Astrocyte (in vitro differentiated cells and primary cell): ENCODE measurements around the gene EPN3. TPM values are rescaled to one million over a fixed set of nuclear protein-coding genes. Genes with fewer than 3 reads are reported as not detected.
A peak's percentile ranks its signal among the peaks of the same experiment; 100 is the strongest.

Experiments used
- DNase-seq: peaks from one replicate; pipeline ENCODE4 v3.0.0-alpha.2; 2010; ENCODE audit warnings: low read depth
- FAIRE-seq: peaks from 2 replicates; lab custom pipeline; 2011; peaks lifted over from hg19 to GRCh38; lab: Jason Lieb, UNC
- H2AFZ ChIP-seq: 2 replicates; pipeline ENCODE4 v1.6.0; 2012; ENCODE audit warnings: low read depth, low read length, inconsistent platforms
- H3K27ac ChIP-seq: 2 replicates; pipeline ENCODE4 v1.5.1; 2011; ENCODE audit warnings: low read depth, low read length, inconsistent platforms
- H3K27me3 ChIP-seq: 2 replicates; pipeline ENCODE4 v1.6.0; 2011; ENCODE audit warnings: low read length, inconsistent platforms; ENCODE audit not compliant: insufficient read depth
- H3K36me3 ChIP-seq: 2 replicates; pipeline ENCODE4 v1.5.1; 2011; ENCODE audit warnings: low read length, inconsistent platforms; ENCODE audit not compliant: insufficient read depth
- H3K4me1 ChIP-seq: 2 replicates; pipeline ENCODE4 v1.5.1; 2011; ENCODE audit warnings: low read length, inconsistent platforms; ENCODE audit not compliant: insufficient read depth
- H3K4me2 ChIP-seq: 2 replicates; pipeline ENCODE4 v1.6.0; 2012; ENCODE audit warnings: low read length, inconsistent platforms
- H3K4me3 ChIP-seq: 2 replicates; pipeline ENCODE4 v1.5.1; 2011; ENCODE audit warnings: low read depth, mild to moderate bottlenecking, low read length, inconsistent platforms; ENCODE audit not compliant: insufficient read depth
- H3K79me2 ChIP-seq: 2 replicates; pipeline ENCODE4 v1.6.0; 2012; ENCODE audit warnings: mild to moderate bottlenecking, low read length, inconsistent platforms; ENCODE audit not compliant: insufficient read depth
- H3K9ac ChIP-seq: 2 replicates; pipeline ENCODE4 v1.6.0; 2012; ENCODE audit warnings: mild to moderate bottlenecking, low read length, inconsistent platforms
- H3K9me3 ChIP-seq: 2 replicates; pipeline ENCODE4 v1.5.1; 2012; ENCODE audit warnings: low read depth, mild to moderate bottlenecking, low read length, inconsistent platforms; ENCODE audit not compliant: insufficient read depth
- H4K20me1 ChIP-seq: 2 replicates; pipeline ENCODE4 v1.6.0; 2012; ENCODE audit warnings: low read length, inconsistent platforms; ENCODE audit not compliant: insufficient read depth
- H3K27ac Mint-ChIP-seq: one replicate; pipeline ENCODE4 v1.8.0; 2021; ENCODE audit warnings: mild to moderate bottlenecking, mixed read lengths; ENCODE audit not compliant: unreplicated experiment
- H3K27me3 Mint-ChIP-seq: one replicate; pipeline ENCODE4 v1.8.0; 2021; ENCODE audit warnings: low read depth, mixed read lengths; ENCODE audit not compliant: unreplicated experiment
- H3K36me3 Mint-ChIP-seq: one replicate; pipeline ENCODE4 v1.8.0; 2021; ENCODE audit warnings: low read depth, mixed read lengths; ENCODE audit not compliant: unreplicated experiment
- H3K4me1 Mint-ChIP-seq: one replicate; pipeline ENCODE4 v1.8.0; 2021; ENCODE audit warnings: low read depth, mixed read lengths; ENCODE audit not compliant: unreplicated experiment
- H3K4me3 Mint-ChIP-seq: one replicate; pipeline ENCODE4 v1.8.0; 2021; ENCODE audit warnings: mild to moderate bottlenecking, moderate library complexity, mixed read lengths; ENCODE audit not compliant: unreplicated experiment
- H3K9me3 Mint-ChIP-seq: one replicate; pipeline ENCODE4 v1.8.0; 2021; ENCODE audit warnings: mild to moderate bottlenecking, mixed read lengths; ENCODE audit not compliant: unreplicated experiment
- EZH2 ChIP-seq: IDR thresholded peaks from 2 replicates; pipeline ENCODE4 v1.6.1; 2012; ENCODE audit warnings: mild to moderate bottlenecking, low read length, inconsistent platforms; ENCODE audit not compliant: insufficient read depth
- total RNA-seq: library from RNA; stranded (reverse); gene quantifications from 2 replicates; pipeline ENCODE4 v1.2.1, GENCODE V29; 2021
- TF ChIP-seq, protein P1 (sequence below): IDR thresholded peaks from 2 replicates; pipeline ENCODE4 v1.5.1; 2011; ENCODE audit warnings: low read depth, mild to moderate bottlenecking, inconsistent platforms, low read length, moderate library complexity; ENCODE audit not compliant: insufficient read depth

EPN3 gene
- total RNA-seq, 1 donor from 2014 or later = 1.7 TPM

DNA sequence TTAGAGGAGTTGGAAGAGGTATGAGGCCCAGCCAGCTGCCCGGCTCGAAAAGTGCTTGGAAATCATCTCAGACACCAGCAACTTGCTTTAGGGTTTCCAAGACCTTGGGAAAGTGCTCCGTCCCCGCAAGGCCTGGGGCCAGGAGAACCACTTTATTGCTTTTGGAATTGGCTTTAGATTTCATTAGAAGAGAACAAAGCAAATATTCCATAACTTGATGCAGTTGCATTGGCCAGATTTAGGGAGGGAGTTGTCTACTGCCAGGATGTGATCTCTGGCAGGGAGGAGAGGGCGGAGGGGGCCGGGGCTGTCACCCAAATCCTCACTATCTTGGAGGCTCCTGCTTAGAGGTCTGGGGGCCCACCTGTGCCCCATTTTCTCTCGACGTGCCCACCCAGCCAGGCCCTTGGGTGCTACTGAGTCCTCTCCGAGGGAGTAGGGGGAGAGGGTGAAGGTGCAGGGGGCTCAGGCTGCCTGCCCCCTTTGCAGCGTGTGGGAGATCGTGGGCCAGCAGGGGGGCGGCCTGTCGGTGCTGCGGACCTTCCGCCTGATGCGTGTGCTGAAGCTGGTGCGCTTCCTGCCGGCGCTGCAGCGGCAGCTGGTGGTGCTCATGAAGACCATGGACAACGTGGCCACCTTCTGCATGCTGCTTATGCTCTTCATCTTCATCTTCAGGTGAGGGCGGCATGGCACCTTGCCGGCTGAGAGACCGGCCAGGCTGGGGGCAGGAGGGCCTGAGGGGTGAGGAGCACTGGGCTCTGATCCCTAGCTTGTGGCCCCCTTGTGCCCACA lies 58.6 kb downstream of the EPN3 start:
- Histone ChIP-seq H3K36me3 (no peaks in the 10 kb centered on the region), H3K9me3 (no peaks in the 10 kb centered on the region), H3K4me1 (peaks cover 5% of the 10 kb centered on the region), H3K9ac (no peak overlapping the region), H2AFZ (no peak overlapping the region), H3K79me2 (no peaks in the 10 kb centered on the region), H3K27me3 (no peaks in the 10 kb centered on the region), H3K4me2 (no peak overlapping the region), H3K27ac (no peak overlapping the region), H3K4me3 (no peak overlapping the region), H4K20me1 (no peaks in the 10 kb centered on the region)
- FAIRE-seq = no peak
- DNase-seq = no peak
- Mint-ChIP-seq H3K4me3 (no peak overlapping the region), H3K36me3 (no peaks in the 10 kb centered on the region), H3K27ac (peak overlapping the region; percentile 2), H3K4me1 (peaks cover 3% of the 10 kb centered on the region), H3K27me3 (peaks cover 63% of the 10 kb centered on the region), H3K9me3 (no peaks in the 10 kb centered on the region)
- TF ChIP-seq, protein P1, sequence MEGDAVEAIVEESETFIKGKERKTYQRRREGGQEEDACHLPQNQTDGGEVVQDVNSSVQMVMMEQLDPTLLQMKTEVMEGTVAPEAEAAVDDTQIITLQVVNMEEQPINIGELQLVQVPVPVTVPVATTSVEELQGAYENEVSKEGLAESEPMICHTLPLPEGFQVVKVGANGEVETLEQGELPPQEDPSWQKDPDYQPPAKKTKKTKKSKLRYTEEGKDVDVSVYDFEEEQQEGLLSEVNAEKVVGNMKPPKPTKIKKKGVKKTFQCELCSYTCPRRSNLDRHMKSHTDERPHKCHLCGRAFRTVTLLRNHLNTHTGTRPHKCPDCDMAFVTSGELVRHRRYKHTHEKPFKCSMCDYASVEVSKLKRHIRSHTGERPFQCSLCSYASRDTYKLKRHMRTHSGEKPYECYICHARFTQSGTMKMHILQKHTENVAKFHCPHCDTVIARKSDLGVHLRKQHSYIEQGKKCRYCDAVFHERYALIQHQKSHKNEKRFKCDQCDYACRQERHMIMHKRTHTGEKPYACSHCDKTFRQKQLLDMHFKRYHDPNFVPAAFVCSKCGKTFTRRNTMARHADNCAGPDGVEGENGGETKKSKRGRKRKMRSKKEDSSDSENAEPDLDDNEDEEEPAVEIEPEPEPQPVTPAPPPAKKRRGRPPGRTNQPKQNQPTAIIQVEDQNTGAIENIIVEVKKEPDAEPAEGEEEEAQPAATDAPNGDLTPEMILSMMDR = no peak
- no peak for TF ChIP-seq EZH2

DNA sequence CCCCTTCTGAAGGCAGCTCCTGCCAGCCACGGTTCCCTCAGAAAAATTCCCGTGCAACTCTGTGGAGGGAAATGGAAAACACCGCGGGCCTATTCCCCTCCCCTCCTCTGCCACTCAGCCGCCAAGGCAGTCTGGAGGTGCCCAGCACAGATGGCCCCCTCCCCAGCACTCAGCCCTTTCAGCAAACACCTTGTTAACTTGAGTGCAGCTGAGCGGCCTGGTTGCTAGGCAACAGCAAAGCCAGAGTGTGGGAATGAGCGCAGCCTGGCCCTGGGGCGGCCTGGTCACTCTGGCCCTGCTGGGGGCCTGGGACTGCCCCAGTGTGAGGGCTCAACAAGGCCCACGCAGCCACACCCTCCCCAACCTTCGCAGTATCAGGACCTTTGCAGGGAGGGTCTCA lies 60.8 kb downstream of the EPN3 start:
- H4K20me1 ChIP-seq = no peaks in the 10 kb centered on the region
- Mint-ChIP-seq H3K27ac (no peak overlapping the region), H3K4me1 (peaks cover 3% of the 10 kb centered on the region), H3K9me3 (no peaks in the 10 kb centered on the region), H3K27me3 (peaks cover 54% of the 10 kb centered on the region), H3K36me3 (no peaks in the 10 kb centered on the region), H3K4me3 (no peak overlapping the region)
- DNase-seq (no peak), FAIRE-seq (no peak)
- no peaks in the 10 kb centered on the region for H3K9me3 ChIP-seq
- no peak overlapping the region for H3K4me2 ChIP-seq
- H3K4me3 ChIP-seq = no peak overlapping the region
- TF ChIP-seq, protein P1 = no peak
- no peak for TF ChIP-seq EZH2
- H3K9ac ChIP-seq = no peak overlapping the region
- H3K36me3 ChIP-seq = no peaks in the 10 kb centered on the region
- H3K79me2 ChIP-seq = no peaks in the 10 kb centered on the region
- H2AFZ ChIP-seq = no peak overlapping the region
- H3K4me1 ChIP-seq = peaks cover 5% of the 10 kb centered on the region
- no peak overlapping the region for H3K27ac ChIP-seq
- no peaks in the 10 kb centered on the region for H3K27me3 ChIP-seq

Other genes with a start within 250 kb of the EPN3 start
- gene XYLT2, start 186.6 kb upstream of the EPN3 start, total RNA-seq = 41.0 and 47.3 TPM in 2 replicates
- 57.3 and 60.3 TPM in 2 replicates for gene MRPL27, start 159.6 kb upstream of the EPN3 start, total RNA-seq
- 3.0 and 3.1 TPM in 2 replicates for gene EME1, start 159.5 kb upstream of the EPN3 start, total RNA-seq
- 180 and 185 TPM in 2 replicates for gene LRRC59, start 135.2 kb upstream of the EPN3 start, total RNA-seq
- gene ACSF2, start 106.5 kb upstream of the EPN3 start, total RNA-seq = 28.3 and 43.3 TPM in 2 replicates
- not detected in 2 replicates for gene CHAD, start 63.9 kb upstream of the EPN3 start, total RNA-seq
- 18.8 and 21.6 TPM in 2 replicates for gene RSAD1, start 53.9 kb upstream of the EPN3 start, total RNA-seq
- gene MYCBPAP, start 24.3 kb upstream of the EPN3 start, total RNA-seq = 0.99 and 1.4 TPM in 2 replicates
- 32.0 and 35.9 TPM in 2 replicates for gene SPATA20, start 14.4 kb downstream of the EPN3 start, total RNA-seq
- 0.27 and 0.36 TPM in 2 replicates for gene CACNA1G, start 28.0 kb downstream of the EPN3 start, total RNA-seq
- 0.41 and 0.55 TPM in 2 replicates for gene ABCC3, start 102.1 kb downstream of the EPN3 start, total RNA-seq
- gene ANKRD40, start 175.2 kb downstream of the EPN3 start, total RNA-seq = 37.0 and 38.3 TPM in 2 replicates
- gene LUC7L3, start 186.9 kb downstream of the EPN3 start, total RNA-seq = 85.1 and 93.0 TPM in 2 replicates
- not detected in 2 replicates for gene ANKRD40CL, start 234.8 kb downstream of the EPN3 start, total RNA-seq